Measurements from ENCODE around the gene CGB8. TPM values are rescaled to one million over a fixed set of nuclear protein-coding genes. Genes with fewer than 3 reads are reported as not detected.
"Not testable (repeated sequence)": the region's sequence is repeated elsewhere in the genome, so short reads cannot be mapped to it uniquely, and the experiment has no call there.

CGB8 gene
- total RNA-seq, 1 experiment from 2014 or later = 11.3 TPM

- DNase-seq (ENCODE audit: low read depth) = not testable (repeated sequence)
These were observed 17.1 kb downstream of the CGB8 start, which contains the start of gene CGB2 for GRCh38 chr19:49031642-49032301. CGB2 (plus strand) TSS chr19:49031890; CDS start chr19:49032096, 206 bp downstream.

GRCh38 chr19:49030323-49030722 is 18.6 kb downstream of the CGB8 start:
- not testable (repeated sequence) for DNase-seq (ENCODE audit: low read depth)

GRCh38 chr19:49029749-49030148 is 19.2 kb downstream of the CGB8 start:
- not testable (repeated sequence) for DNase-seq (ENCODE audit: low read depth)

DNA sequence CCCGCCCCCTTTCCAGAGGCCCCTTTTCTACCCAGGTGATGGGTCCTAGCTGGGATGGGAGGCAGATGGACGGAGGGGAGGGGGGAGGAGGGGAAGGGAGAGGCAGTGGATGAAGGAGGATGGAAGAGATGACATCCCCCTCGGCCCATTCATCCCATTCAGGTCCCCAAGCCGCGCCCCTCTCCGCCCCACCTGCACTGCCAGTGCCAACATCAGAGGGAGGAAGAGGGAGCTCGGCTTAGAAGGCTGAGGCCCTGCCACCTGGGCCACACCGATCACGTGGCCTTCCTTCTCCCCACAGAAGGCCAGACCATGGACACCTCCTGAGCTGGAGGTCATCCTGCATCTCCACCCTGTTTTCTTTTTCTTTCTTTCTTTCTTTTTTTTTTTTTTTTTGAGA is 20.2 kb downstream of the CGB8 start:
- not testable (repeated sequence) for DNase-seq (ENCODE audit: low read depth)

DNA sequence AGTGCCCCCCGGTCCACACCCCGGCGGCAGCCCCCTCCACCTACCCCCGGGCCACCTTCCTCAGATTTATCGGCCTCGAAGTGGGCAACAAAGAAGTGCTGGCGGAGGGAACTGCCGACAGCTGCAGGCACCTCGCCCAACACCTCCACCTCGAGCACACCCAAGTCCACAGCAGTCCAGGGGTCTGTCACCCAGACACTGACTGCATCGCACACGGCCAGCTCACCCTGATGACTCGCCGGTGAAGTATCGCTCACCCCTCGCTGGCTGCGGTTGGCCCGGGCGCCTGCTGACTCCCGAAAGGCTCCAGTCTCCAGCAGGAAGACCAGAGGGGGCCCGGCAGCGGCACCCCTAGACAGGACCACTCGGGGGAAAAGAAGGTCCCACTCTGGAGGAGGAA is 23.3 kb downstream of the CGB8 start:
- not testable (repeated sequence) for DNase-seq (ENCODE audit: low read depth)

- not testable (repeated sequence) for DNase-seq (ENCODE audit: low read depth)
These were observed 23.8 kb downstream of the CGB8 start for GRCh38 chr19:49025088-49025487.

DNA sequence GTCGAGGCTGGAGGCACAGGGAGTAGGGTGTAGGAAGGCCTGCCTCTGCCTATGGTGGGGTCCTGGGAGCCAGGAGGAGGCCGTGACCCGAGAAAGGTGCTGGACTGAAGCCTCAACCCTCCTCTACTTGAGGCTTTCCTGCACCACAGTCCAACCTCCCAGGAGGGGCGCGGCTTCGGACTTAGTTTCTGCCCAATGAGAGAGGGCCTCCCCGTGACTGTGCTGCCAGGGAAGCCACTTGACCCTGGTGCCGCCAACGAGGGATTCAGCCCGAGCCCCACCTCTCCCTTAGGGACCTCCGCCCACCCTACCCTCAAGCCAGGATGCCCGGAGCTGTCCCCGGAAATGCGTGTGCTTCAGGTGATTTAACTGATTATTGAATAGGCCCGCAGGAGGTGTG is 24.7 kb downstream of the CGB8 start, which contains the start of gene CGB3:
Gene CGB3, minus strand, starts transcription at position 101 of the 400 bp plus-strand sequence. CDS start 362 bp downstream, outside the sequence.
- DNase-seq (ENCODE audit: low read depth) = not testable (repeated sequence)

DNA sequence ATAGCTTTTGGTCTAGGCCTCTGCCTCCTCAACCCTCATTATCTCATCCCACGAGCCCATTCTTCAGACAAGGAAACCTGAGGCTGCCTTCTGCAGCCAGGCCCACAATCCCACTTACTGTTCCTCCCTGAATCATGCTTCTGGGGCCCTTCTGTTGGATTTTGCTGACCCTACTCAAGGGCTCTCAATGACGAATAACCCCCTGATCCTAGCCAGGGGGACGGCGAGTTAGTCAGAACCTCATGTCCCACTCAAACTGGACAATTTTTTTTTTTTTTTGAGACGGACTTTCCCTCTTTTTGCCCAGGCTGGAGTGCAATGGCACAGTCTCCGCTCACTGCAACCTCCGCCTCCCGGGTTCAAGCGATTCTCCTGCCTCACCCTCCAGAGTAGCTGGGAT is 26.8 kb downstream of the CGB8 start:
- DNase-seq (ENCODE audit: low read depth) = no peak

DNA sequence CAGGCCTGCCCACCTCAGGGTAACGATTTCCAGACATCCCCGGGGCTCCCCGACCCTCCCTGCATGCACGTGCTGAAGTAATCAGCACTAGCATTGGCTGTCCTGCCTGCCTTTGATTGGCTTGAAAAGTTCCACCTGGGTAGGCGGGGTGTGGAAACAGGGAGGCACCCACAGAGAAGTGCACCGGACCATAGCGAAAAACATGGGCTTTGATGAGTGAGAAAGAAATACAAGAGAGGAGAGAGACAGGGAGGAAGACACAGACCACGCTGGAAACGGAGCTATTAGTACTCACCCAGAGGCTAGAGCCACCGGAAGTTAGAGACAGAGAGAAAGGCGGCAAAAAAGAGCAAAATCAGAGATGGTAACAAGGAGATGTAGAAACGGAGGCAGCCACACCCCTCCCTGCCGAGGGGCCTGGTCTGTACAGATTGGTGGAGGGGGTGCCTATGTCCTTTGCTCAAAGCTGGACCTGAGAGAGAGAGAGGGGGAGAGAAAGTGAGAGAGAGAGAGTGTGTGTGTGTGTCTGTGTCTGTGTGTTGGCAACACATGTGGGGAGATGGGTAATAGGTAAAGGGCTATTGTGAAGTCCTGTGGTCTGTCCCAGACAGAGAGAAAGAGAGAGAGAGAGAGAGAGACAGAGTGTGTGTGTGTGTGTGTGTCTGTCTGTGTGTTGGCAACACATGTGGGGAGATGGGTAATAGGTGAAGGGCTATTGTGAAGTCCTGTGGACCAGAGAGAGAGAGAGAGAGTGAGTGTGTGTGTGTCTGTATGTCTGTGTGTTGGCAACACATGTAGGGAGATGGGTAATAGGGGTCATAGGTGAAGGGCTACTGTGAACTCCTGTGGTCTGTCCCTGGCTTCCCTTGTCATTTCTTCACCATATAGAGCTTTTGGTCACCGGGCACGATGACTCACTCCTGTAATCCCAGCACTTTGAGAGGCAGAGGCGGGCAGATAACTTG is 27.7 kb downstream of the CGB8 start:
- DNase-seq (ENCODE audit: low read depth) = peak; percentile 76

GRCh38 chr19:49020342-49020741 is 28.6 kb downstream of the CGB8 start:
- no peak for DNase-seq (ENCODE audit: low read depth)

DNA sequence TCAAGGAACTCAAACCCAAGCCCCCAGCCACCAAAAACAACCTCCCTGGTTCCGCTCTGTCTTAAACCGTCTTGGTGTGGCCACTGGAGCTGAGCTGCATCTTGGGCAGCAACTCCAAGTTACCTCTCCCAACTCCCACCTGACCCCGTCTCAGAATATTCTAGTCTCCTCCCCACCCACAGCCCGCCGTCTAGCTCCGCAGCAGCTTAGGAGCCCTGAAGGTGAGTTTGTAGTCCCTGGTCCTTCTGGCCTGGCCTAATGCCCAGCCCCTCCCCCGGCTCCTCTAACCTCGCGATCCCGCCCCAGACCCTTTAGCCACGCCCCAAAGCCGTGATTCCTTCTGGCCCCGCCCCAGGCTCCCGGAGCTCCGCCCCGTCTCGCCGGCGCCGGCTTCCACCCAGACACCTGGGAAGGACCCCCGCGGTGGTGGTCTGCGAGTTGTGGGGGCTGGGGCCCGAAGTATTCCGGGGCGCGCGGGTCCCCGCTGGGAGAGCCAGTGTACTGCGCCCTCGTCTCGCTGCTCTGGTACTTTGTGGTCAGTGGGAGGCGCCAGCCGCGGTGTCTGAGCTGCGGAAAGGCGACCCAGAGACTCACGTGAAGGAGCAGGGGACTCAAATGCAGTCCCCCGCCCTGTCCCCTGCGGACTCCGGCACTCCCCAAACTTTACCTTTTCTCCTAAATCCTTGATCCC is 29.5 kb downstream of the CGB8 start:
- DNase-seq (ENCODE audit: low read depth) = no peak

GRCh38 chr19:49018388-49019241 is 30.3 kb downstream of the CGB8 start:
- DNase-seq (ENCODE audit: low read depth) = not testable (repeated sequence)

GRCh38 chr19:49017666-49018351 is 31.1 kb downstream of the CGB8 start:
- DNase-seq (ENCODE audit: low read depth) = no peak

DNA sequence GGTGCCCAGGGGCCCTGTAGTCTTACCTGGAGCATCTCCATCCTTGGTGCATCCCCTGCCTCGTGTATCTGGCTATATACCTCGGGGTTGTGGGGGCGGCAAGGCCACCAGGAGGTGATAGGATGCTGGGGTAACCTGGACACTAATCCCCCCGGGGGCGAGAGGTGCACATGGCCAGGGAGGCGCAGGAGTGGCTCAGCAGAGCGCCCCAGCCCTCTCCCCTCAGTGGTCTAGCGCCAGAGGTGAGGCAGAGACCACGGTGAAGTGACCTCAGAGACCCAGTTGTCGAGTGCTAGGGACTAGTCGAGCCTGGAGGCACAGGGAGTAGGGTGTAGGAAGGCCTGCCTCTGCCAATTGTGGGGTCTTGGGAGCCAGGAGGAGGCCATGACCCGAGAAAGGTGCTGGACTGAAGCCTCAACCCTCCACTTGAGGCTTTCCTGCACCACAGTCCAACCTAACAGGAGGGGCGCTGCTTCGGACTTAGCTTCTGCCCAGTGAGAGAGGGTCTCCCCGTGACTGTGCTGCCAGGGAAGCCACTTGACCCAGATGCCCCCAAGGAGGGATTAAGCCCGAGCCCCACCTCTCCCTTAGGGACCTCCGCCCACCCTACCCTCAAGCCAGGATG is 31.8 kb downstream of the CGB8 start, which contains the start of gene LHB:
Gene LHB, minus strand, starts transcription at position 51 of the 625 bp plus-strand sequence. Its CDS starts 10 bp downstream, at position 41.
- no peak for DNase-seq (ENCODE audit: low read depth)

- DNase-seq (ENCODE audit: low read depth) = no peak
These were observed 32.7 kb downstream of the CGB8 start for GRCh38 chr19:49016067-49016839.

DNA sequence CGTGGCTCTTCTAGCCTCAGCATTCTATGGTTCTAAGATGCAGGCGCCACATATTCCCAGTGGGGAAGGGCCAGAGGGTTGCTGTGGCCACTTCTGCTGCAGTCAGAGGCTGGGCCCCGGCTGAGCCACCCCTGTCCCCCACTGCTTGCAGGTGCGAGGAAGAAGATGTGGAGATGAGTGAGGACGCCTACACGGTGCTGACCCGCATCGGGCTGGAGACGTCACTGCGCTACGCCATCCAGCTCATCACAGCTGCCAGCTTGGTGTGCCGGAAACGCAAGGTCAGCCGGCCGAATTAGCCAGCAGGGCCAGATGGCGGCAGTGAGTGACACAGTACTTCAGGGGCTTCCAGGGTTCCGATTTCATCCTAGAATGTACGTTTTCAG is 34.0 kb downstream of the CGB8 start:
- DNase-seq (ENCODE audit: low read depth) = no peak

GRCh38 chr19:49014123-49014869 is 34.6 kb downstream of the CGB8 start:
- DNase-seq (ENCODE audit: low read depth) = no peak

GRCh38 chr19:49011194-49011593 is 37.7 kb downstream of the CGB8 start:
- no peak for DNase-seq (ENCODE audit: low read depth)

Measured in HT1080 (cell line).